Neural cell (in vitro differentiated cells): Measurements from ENCODE around the gene NPHP4.

Source experiments
- CTCF ChIP-seq: fragments of 450-650 bp; IDR thresholded peaks from 2 replicates; pipeline ENCODE4 v1.5.1; 2014; ENCODE audit warnings: antibody characterized with exemption, mild to moderate bottlenecking, moderate library complexity; ENCODE audit not compliant: poor library complexity, severe bottlenecking
- EP300 ChIP-seq: fragments of 450-650 bp; conservative IDR thresholded peaks from 2 replicates; pipeline ENCODE4 v1.6.1; 2014; ENCODE audit warnings: antibody characterized with exemption, mild to moderate bottlenecking, moderate library complexity; ENCODE audit not compliant: poor library complexity, severe bottlenecking
- EZH2 ChIP-seq: fragments of 200-600, 300-800 bp; shearing (Covaris generic), sonication (generic); IDR thresholded peaks from 2 replicates; pipeline ENCODE4 v1.6.1; 2014; ENCODE audit warnings: antibody characterized with exemption, low read length, borderline replicate concordance, mild to moderate bottlenecking; ENCODE audit not compliant: insufficient read depth, poor library complexity, severe bottlenecking
- MXI1 ChIP-seq: fragments of 450-650 bp; conservative IDR thresholded peaks from 2 replicates; pipeline ENCODE4 v1.6.1; 2014; ENCODE audit warnings: antibody characterized with exemption, mild to moderate bottlenecking; ENCODE audit not compliant: poor library complexity, severe bottlenecking
- POLR2AphosphoS5 ChIP-seq: IDR thresholded peaks from 2 replicates; pipeline ENCODE4 v1.6.1; 2012
- REST ChIP-seq: IDR thresholded peaks from 2 replicates; pipeline ENCODE4 v1.6.1; 2012; ENCODE audit warnings: borderline replicate concordance
- SMC3 ChIP-seq: fragments of 450-650 bp; conservative IDR thresholded peaks from 2 replicates; pipeline ENCODE4 v1.6.1; 2014; ENCODE audit warnings: antibody characterized with exemption, mild to moderate bottlenecking, moderate library complexity; ENCODE audit not compliant: poor library complexity
- TAF1 ChIP-seq: IDR thresholded peaks from 2 replicates; pipeline ENCODE4 v1.6.1; 2012; ENCODE audit warnings: low read depth

- TF ChIP-seq REST (no peak), EP300 (no peak), EZH2 (no peak), CTCF (no peak), TAF1 (no peak), POLR2AphosphoS5 (no peak), MXI1 (no peak), SMC3 (no peak)
Measured at GRCh38 chr1:5828308-5828935, 163.8 kb downstream of the NPHP4 start.
